Astrocyte of the cerebellum (primary cell): ENCODE results near the gene SERHL2.
"Not testable (repeated sequence)": the region's sequence is repeated elsewhere in the genome, so short reads cannot be mapped to it uniquely, and the experiment has no call there.

Source experiments
- DNase-seq: peaks from one replicate; pipeline ENCODE4 v3.0.0-alpha.2; 2011; ENCODE audit warnings: low read depth
- H3K4me3 ChIP-seq: 2 replicates; pipeline ENCODE4 v1.5.1; 2011; ENCODE audit warnings: mild to moderate bottlenecking, low read depth, low read length, moderate library complexity
- in situ Hi-C: cut with HindIII; loops from 2 replicates; pipeline ENCODE4 v1.10.0; 2017; ENCODE audit warnings: low sequenced_read_pairs
- TF ChIP-seq, protein P1 (sequence below): IDR thresholded peaks from 2 replicates; pipeline ENCODE4 v1.5.1; 2012; ENCODE audit warnings: low read length, low read depth, moderate library complexity, mild to moderate bottlenecking; ENCODE audit errors: missing control alignments

SERHL2 gene

DNA sequence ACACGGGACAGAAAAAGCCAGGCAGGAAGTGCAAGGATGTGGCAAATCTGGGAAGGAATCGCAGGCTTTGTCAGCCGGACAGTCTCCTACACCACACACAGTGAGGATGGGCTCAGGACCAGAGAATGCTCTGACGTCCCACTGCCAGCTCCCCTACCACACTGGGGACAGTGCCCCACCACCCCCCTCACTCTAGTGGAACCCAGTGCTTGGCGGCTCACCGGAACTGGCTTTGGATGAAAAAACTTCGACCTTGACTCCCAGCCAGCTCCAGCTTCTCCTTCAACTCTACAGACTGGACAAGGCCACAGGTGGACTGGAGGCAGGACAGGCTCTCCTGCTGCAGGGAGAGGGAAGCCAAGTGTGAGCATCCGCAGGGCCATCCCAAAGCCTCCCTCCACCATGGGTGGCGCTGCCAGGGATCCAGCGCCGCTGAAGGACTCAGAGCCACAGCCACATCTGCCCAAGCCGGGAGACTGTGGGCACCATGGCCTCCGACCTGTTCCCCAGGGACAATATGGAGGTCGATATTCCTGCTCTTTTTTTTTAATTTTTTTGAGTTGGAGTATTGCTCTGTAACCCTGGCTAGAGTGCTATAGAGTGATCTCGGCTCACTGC is 24.0 kb downstream of the SERHL2 start:
- no peak overlapping the region for H3K4me3 ChIP-seq
- TF ChIP-seq, protein P1, sequence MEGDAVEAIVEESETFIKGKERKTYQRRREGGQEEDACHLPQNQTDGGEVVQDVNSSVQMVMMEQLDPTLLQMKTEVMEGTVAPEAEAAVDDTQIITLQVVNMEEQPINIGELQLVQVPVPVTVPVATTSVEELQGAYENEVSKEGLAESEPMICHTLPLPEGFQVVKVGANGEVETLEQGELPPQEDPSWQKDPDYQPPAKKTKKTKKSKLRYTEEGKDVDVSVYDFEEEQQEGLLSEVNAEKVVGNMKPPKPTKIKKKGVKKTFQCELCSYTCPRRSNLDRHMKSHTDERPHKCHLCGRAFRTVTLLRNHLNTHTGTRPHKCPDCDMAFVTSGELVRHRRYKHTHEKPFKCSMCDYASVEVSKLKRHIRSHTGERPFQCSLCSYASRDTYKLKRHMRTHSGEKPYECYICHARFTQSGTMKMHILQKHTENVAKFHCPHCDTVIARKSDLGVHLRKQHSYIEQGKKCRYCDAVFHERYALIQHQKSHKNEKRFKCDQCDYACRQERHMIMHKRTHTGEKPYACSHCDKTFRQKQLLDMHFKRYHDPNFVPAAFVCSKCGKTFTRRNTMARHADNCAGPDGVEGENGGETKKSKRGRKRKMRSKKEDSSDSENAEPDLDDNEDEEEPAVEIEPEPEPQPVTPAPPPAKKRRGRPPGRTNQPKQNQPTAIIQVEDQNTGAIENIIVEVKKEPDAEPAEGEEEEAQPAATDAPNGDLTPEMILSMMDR: no peak
- in situ Hi-C loops: no loop called here
- no peak for DNase-seq

DNA sequence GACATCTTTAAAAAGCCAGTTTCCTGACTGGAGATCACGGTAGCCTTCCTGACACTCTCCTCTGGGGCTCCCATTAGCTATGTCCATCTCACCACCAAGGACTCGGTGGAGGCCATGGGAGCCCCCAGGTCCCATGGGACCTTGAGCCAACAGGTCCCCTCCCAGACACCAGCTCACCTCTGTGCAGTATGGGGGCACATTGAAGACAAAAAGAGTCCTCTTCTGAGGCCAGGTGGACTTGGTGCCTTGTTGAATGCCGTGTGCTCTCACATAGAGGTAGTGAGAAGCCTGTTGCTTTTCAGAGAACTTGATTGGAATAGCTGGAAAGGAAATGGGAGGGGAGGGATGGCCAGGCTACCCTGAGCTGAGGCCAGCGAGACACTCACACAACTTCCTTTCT is 26.3 kb downstream of the SERHL2 start:
- in situ Hi-C loops, DNase-seq: not testable (repeated sequence)

DNA sequence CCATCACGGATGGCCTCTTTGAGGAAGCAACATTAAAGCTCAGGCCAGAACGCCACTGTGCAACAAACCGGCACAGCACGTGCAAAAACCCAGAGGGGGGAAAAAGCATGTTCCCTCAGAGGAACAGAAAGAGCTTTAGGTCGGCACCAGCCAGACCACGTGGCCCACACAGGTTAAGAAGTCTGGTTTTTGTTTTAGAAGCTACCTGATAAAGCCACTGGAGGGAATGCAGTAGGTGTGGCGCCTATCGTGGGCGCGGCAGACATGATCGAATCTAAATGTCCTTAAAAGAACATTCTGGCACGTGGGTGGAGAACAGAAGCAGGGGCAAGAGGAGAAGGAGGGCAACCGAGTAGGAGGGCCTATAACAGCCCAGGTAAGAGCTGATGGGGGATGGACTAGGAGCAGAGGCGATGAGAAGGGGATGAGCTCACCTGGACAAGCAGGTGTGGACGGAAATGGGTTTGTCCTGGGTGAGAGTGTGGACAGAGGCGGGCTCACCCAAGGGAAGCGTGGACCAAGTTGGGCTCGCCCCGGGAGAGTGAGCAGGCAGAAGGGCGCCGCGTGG is 27.5 kb downstream of the SERHL2 start:
- H3K4me3 ChIP-seq: peak overlapping the region; percentile 72
- DNase-seq, in situ Hi-C loops: not testable (repeated sequence)

More for the DNA sequence above, 26.3 kb downstream of the SERHL2 start:
- not testable (repeated sequence) for H3K4me3 ChIP-seq

DNA sequence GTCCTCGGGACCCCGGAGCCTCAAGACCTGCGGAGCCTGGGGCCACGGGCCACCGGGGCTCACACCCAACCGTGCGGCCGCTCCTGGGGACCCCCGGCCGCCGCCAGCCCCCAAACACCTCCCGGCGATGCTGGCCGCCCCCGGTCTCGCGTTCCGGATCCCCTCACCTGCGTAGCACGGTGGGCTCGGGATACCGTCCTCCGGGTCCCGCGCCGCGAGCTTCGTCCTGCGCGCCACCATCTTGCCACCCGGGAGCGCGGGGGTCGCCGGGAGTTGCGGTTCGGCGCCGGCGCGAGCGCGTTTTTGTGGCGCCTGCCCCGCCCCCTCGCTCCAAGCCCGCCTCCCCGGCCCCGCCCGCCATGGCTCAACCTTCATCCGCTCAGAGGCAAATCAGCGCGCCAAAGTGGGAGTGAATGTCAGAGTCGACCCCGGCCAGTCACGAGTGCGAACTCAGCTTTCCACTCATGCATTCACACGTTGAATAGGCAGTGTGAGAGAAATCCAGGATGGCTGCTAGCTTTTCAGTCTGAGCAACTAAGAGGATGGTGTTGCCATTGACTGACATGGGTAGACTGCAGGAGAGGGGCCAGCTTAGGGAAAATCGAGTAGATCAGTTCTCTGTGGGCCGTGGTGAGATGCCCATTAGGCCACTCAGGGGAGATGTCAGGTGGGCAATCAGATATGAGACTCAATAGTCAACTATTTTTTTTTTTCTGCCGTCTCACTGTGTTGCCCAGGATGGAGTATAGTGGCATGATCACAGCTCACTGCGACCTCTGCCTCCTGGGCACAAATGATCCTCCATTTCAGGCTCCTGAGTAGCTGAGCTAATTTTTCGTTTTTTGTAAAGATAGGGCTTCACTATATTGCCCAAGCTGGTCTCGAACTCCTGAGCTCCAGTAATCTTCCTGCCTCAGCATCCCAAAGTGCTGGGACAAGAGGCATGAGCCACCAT is 28.3 kb downstream of the SERHL2 start:
- no peak for DNase-seq
- in situ Hi-C loops: no loop called here
- TF ChIP-seq, protein P1: no peak
- peak overlapping the region; percentile 72 for H3K4me3 ChIP-seq

DNA sequence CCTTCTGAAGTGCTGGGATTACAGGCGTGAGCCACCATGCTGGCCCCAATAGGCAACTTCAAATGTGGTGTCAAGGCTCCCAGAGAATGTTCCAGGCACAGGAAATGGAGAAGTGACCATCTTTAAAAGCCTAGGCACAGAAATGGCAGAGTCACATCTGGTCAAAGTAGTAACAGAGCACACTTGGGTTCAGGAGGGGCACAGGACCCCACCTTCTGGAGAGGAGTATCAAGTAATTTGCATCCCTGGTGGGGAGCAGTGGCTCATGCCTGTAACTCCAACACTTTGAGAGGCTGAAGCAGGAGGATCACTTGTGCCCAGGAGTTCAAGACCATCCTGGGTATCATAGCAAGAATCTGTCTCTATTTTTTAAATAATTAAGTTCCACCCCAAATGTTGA is 29.2 kb downstream of the SERHL2 start:
- TF ChIP-seq, protein P1: no peak
- no peak for DNase-seq
- in situ Hi-C loops: no loop called here
- no peak overlapping the region for H3K4me3 ChIP-seq

DNA sequence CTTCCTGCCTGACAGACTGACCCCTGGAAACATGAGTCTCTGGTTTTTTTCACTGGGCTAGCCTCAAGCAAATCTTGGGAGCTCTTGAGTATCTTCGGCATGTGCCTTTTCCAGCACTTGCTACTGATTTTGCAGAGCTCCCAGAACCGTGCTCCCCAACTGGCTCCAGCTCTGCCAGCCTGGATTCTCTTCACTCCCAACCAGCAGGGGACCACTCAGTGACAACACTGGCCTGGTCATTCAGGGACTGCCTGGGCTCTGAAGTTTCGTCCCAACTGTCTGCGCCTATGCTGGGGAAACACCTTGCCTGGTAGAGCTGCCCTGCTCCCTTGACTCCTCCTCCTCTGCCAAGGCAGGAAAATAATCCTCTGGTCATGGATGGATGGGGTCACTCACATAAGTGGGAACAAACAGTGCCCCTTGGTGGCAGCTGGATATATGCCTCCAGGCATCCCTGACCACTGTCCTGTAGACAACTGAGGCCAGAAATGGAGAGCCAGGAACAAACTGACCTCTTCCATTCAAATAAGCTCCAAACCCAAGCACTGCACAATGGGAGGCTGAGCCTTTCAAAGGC is 30.7 kb downstream of the SERHL2 start:
- in situ Hi-C loops: no loop called here
- TF ChIP-seq, protein P1: no peak
- no peak overlapping the region for H3K4me3 ChIP-seq
- no peak for DNase-seq

DNA sequence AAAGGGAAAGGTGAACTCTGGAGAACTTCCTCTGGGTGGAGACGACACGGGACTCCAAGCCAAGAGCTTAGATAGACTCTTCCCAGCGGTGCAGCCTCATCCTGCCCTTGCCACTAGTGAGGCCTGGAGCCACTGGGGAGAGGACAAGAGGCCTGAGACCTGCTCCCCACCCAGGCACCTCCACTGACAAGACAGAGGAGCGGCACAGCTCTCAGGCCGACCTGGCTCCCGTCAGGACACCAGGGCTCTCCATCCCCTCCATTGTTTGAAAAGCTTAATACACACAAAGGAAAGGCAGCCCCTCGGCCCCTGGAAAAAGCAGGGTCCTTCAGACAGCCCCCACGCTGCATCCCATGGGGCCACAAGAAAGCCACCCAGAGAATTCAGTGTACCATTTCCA is 31.3 kb downstream of the SERHL2 start:
- no peak for DNase-seq
- in situ Hi-C loops: no loop called here
- TF ChIP-seq, protein P1: no peak
- no peak overlapping the region for H3K4me3 ChIP-seq
